ENCODE results near the gene NFIX.

Gene NFIX

GRCh38 chr19:13134626-13135025 is 139.4 kb downstream of the NFIX start:
- DNase-seq, result no peak

GRCh38 chr19:13135068-13136062 is 140.1 kb downstream of the NFIX start:
- no peak for DNase-seq

- DNase-seq, result no peak
Observed at GRCh38 chr19:13137290-13137794, 142.1 kb downstream of the NFIX start.

GRCh38 chr19:13138171-13138915 is 143.1 kb downstream of the NFIX start:
- DNase-seq, result no peak

- DNase-seq, result no peak
Observed at GRCh38 chr19:13138916-13139198, 143.6 kb downstream of the NFIX start.

- no peak for DNase-seq
Observed at GRCh38 chr19:13139633-13140311, 144.5 kb downstream of the NFIX start.

GRCh38 chr19:13146763-13147563 is 151.7 kb downstream of the NFIX start:
- DNase-seq, result no peak

Measured in activated naive CD4-positive, alpha-beta T cell treated with Interleukin-2 at 50 U/mL for 16 hours (primary cell).